Stimulated activated CD8-positive, alpha-beta memory T cell treated with anti-CD3 and anti-CD28 coated beads, Interleukin-7, amount 100 ng/mL, for 4 hours (primary cell): ENCODE results near the gene SMDT1.
"Not testable (repeated sequence)": the region's sequence is repeated elsewhere in the genome, so short reads cannot be mapped to it uniquely, and the experiment has no call there.

Source experiments
- DNase-seq, 2 donors: peaks; one replicate each; pipeline ENCODE4 v3.0.0-alpha.2; 2020; ENCODE audit warnings: low read depth in 2 of 2

Gene SMDT1

DNA sequence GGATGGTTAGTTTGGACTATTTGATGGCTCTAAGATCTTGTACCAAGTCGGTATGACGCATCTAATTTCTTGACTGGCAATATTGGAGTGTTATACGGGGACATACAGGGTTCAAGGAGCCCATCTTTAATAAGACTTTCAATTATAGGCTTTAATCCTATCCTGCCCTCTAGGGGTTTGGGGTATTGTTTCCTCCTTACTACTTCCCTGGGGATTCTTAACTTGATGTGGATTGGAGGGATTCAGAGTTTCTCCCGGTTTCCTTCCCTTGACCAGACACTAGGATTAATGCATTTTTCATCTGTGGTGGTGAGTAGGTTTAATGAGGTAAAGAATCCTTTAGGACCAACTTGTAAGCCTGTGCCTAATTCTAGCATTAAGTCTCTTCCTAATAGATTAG, 32.3 kb downstream of the SMDT1 start:
- no peak for DNase-seq

DNA sequence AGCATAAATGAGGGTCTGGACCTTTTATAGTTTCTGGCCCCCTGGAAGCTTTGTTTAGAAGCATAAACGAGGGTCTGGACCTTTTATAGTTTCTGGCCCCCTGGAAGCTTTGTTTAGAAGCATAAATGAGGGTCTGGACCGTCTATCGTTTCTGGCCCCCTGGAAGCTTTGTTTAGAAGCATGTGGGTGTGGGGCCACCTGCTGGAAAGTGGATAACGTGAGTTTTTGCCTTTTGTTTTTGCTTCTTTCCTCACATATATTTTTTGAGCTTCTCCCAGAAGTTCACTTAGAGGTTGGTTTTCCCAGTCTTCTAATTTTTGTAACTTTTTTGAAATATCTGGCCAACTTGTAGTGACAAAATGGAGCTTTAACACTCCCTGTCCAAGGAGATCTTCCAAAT, 33.3 kb downstream of the SMDT1 start:
- not testable (repeated sequence) for DNase-seq

DNA sequence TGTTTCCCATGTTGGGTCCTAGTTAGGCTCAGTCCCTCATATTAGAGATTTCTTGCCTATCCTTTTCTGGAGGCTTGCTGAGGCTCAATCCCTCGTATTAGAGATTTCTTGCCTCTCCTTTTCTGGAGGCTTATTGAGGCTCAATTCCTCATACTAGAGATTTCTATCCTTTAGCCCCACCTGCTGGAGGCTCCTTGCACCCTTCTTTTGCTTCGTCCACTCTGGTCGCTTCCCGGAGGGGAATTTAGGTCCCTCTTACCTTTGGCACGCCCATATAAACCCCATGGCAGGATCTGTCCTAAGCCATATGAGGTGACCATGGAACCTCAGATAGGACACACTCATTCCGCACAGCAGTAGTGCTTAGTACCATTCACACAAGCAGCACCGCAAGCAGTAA, 35.2 kb downstream of the SMDT1 start:
- DNase-seq, result no peak

GRCh38 chr22:42115420-42115830, 35.9 kb downstream of the SMDT1 start:
- not testable (repeated sequence) for DNase-seq

DNA sequence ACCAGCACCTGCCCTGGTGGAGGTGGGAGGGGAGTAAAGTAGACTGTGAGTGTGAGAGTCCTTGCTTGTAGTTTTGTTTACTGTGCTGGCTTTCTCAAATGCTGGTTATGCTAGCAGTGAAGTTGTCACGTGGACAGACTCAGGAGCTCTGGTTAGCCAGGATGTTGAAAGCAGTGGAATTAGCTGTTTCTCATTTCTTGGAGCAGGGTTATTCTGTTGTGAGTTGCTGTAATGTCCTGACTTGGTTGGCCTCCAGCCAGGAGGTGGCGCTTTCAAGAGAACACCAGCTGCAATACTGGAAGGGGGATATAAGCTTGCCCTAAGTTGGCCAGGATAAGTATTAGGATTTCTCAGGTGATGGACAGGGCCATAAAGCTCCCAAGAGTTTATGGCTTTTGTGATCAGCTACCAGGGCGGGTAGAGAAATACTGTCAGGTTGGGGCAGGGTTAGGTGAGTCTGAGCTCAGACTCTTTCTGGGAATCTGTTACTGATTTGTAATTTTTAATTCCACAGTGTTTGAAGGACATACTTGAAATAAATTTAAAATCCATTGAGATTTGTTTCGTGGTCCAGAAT, 37.4 kb downstream of the SMDT1 start:
- no peak for DNase-seq

DNA sequence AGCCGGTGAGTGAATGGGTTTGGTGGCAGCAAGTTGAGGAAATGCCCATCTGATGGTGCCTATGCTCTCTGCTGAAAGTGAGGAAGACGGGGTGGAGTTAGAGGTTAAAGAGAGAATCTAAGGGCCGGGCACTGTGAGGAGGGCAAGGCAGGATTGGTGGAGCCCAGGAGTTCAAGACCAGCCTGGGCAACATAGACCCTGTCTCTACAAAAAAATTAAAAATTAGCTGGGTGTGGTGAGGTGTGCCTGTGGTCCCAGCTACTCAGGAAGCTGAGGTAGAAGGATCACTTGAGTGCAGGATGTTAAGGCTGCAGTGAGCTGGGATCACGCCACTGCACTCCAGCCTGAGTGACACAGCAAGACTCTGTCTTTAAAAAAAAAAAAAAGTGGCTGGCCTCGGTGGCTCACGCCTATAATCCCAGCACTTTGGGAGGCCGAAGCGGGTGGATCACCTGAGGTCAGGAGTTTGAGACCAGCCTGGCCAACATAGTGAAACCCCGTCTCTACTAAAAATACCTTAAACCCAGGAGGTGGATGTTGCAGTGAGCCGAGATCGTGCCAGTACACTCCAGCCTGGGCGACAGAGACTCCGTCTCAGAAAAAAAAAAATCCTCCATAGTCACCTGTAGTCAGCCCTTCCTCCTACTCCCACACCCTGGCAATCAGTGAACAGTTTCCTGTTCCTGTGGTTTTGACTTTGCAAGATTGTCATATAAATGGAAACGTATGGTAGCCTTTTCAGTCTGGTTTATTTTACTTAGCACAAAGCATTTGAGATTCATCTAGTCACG, 40.9 kb downstream of the SMDT1 start:
- peak; percentile 24 to 35 for DNase-seq

DNA sequence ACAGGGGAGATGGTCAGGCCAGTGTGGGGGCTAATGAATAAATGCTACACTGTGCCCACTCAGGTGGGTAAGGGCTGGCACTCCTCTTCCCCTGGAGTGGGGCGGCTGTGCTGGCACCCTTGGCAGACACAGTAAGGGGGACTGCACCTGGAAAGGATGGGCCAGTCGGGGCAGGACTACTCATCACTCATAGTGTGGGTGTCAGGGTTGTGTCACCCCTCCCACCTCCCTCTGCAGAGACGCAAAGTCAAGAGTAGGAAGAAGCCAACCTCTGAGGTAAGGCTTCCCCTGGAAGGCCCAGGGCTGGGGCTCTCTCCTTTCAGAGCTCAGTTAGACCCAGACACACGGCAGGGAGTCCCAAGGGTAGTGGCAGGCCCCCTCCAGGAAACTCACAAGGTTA, 44.0 kb downstream of the SMDT1 start:
- not testable (repeated sequence) for DNase-seq

DNA sequence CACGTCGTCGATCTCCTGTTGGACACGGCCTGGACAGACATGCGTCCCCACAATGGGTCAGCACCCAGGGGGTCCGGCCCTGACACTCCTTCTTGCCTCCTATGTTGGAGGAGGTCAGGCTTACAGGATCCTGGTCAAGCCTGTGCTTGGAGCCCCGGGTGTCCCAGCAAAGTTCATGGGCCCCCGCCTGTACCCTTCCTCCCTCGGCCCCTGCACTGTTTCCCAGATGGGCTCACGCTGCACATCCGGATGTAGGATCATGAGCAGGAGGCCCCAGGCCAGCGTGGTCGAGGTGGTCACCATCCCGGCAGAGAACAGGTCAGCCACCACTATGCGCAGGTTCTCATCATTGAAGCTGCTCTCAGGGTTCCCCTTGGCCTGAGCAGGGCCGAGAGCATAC, 48.1 kb downstream of the SMDT1 start:
- DNase-seq, result no peak

DNA sequence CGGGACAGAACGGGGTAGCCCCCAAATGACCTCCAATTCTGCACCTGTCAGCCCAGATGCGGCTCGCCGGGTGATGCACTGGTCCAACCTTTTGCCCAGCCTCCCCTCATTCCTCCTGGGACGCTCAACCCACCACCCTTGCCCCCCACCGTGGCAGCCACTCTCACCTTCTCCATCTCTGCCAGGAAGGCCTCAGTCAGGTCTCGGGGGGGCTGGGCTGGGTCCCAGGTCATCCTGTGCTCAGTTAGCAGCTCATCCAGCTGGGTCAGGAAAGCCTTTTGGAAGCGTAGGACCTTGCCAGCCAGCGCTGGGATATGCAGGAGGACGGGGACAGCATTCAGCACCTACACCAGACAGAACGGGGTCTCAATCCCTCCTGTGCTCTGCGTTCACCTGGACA, 48.5 kb downstream of the SMDT1 start:
- DNase-seq, result not testable (repeated sequence)

DNA sequence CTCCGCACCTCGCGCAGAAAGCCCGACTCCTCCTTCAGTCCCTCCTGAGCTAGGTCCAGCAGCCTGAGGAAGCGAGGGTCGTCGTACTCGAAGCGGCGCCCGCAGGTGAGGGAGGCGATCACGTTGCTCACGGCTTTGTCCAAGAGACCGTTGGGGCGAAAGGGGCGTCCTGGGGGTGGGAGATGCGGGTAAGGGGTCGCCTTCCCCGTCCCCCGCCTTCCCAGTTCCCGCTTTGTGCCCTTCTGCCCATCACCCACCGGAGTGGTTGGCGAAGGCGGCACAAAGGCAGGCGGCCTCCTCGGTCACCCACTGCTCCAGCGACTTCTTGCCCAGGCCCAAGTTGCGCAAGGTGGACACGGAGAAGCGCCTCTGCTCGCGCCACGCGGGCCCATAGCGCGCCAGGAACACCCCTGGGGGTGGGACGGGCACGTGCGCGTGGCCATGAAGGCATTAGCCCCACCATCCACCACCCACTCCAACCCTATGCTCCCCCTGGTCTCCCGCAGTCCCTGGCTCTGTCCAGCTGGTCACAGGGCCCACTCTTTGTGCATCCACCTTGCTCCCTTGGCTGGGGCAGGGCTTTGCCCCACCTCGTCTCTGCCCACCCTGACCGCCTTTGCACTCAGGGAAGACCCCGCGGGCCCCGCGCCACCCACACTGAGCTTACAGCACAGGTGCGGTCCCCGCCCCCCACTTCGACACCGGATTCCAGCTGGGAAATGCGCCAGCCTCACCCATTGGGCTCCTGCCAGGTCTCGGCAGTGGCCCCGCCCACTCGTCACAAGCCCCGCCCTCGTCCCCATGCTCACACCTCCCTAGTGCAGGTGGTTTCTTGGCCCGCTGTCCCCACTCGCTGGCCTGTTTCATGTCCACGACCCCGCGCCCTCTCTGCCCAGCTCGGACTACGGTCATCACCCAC, 49.5 kb downstream of the SMDT1 start:
- DNase-seq, result not testable (repeated sequence)

DNA sequence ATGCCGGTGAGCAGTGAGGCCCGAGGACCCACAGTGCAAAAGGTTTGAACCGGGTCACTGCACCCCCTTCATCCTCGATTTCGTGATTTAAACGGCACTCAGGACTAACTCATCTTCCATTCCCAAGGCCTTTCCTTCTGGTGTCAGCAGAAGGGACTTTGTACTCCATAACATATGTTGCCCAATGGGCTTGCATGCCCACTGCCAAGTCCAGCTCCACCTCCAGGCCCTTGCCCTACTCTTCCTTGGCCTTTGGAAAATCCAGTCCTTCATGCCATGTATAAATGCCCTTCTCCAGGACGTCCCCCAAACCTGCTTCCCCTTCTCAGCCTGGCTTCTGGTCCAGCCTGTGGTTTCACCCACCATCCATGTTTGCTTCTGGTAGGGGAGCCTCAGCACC, 50.7 kb downstream of the SMDT1 start:
- not testable (repeated sequence) for DNase-seq

GRCh38 chr22:42130639-42131431, 51.3 kb downstream of the SMDT1 start, which contains the start of gene CYP2D6:
TSS of gene CYP2D6 (minus strand) at chr22:42130810. CDS start at chr22:42130791, 19 bp downstream.
- DNase-seq, result not testable (repeated sequence)

GRCh38 chr22:42131562-42131961, 52.1 kb downstream of the SMDT1 start:
- no peak for DNase-seq

- no peak for DNase-seq
Measured at GRCh38 chr22:42132457-42132856, 53.0 kb downstream of the SMDT1 start.
